WERI-Rb-1 (cell line): Measurements from ENCODE around the gene MAP4K4.
A peak's percentile ranks its signal among the peaks of the same experiment; 100 is the strongest.

ENCODE experiments used
- DNase-seq: peaks from one replicate; pipeline ENCODE4 v3.0.0-alpha.2; 2020
- H3K27ac ChIP-seq: fragments of 250-450 bp; sonication (Bioruptor Pico); 2 replicates; pipeline ENCODE4 v1.5.1; 2020; ENCODE audit warnings: mild to moderate bottlenecking, moderate library complexity
- H3K27me3 ChIP-seq: fragments of 250-450 bp; sonication (Bioruptor Pico); 2 replicates; pipeline ENCODE4 v1.5.1; 2021; ENCODE audit warnings: mild to moderate bottlenecking, low read depth, moderate library complexity; ENCODE audit not compliant: insufficient read depth, severe bottlenecking
- H3K36me3 ChIP-seq: fragments of 250-450 bp; sonication (Bioruptor Pico); 2 replicates; pipeline ENCODE4 v1.5.1; 2020; ENCODE audit warnings: mild to moderate bottlenecking, moderate library complexity
- H3K4me3 ChIP-seq: 2 replicates; pipeline ENCODE4 v1.5.1; 2011; ENCODE audit warnings: low read depth, mild to moderate bottlenecking, control low read depth, low read length
- H3K9me3 ChIP-seq: fragments of 250-450 bp; sonication (Bioruptor Pico); 2 replicates; pipeline ENCODE4 v1.5.1; 2021; ENCODE audit warnings: mild to moderate bottlenecking, moderate library complexity; ENCODE audit not compliant: severe bottlenecking
- CTCF ChIP-seq: IDR thresholded peaks from 2 replicates; pipeline ENCODE4 v1.5.1; 2011; ENCODE audit warnings: low read depth, mild to moderate bottlenecking, control low read depth, inconsistent platforms, low read length

The MAP4K4 gene

GRCh38 chr2:101776172-101777043, 78.9 kb downstream of the MAP4K4 start:
- no peak for DNase-seq
- Histone ChIP-seq H3K27me3 (no peaks in the 10 kb centered on the region), H3K27ac (no peak overlapping the region), H3K9me3 (no peaks in the 10 kb centered on the region), H3K4me3 (no peak overlapping the region), H3K36me3 (no peaks in the 10 kb centered on the region)
- 0 out of 2 replicates have a peak, but pooled peaks have one; percentile 13 for TF ChIP-seq CTCF

- no peaks in the 10 kb centered on the region for H3K27me3 ChIP-seq
- TF ChIP-seq CTCF: no peak
- no peak overlapping the region for H3K4me3 ChIP-seq
- H3K27ac ChIP-seq: no peak overlapping the region
- H3K9me3 ChIP-seq: no peaks in the 10 kb centered on the region
- H3K36me3 ChIP-seq: no peaks in the 10 kb centered on the region
- no peak for DNase-seq
Measured at GRCh38 chr2:101777337-101777736, 79.8 kb downstream of the MAP4K4 start.

GRCh38 chr2:101778102-101778501, 80.6 kb downstream of the MAP4K4 start:
- DNase-seq: no peak
- Histone ChIP-seq H3K4me3 (no peak overlapping the region), H3K27ac (no peak overlapping the region), H3K36me3 (no peaks in the 10 kb centered on the region), H3K9me3 (no peaks in the 10 kb centered on the region), H3K27me3 (no peaks in the 10 kb centered on the region)
- TF ChIP-seq CTCF: no peak

GRCh38 chr2:101779190-101779589, 81.7 kb downstream of the MAP4K4 start:
- no peak for TF ChIP-seq CTCF
- H3K36me3 ChIP-seq: no peaks in the 10 kb centered on the region

GRCh38 chr2:101779656-101780055, 82.1 kb downstream of the MAP4K4 start:
- TF ChIP-seq CTCF: no peak
- Histone ChIP-seq H3K36me3 (no peaks in the 10 kb centered on the region), H3K9me3 (no peaks in the 10 kb centered on the region), H3K27ac (no peak overlapping the region), H3K27me3 (no peaks in the 10 kb centered on the region), H3K4me3 (no peak overlapping the region)
- no peak for DNase-seq

More at GRCh38 chr2:101779190-101779589, 81.7 kb downstream of the MAP4K4 start:
- DNase-seq: no peak
- H3K27ac ChIP-seq: no peak overlapping the region
- no peaks in the 10 kb centered on the region for H3K9me3 ChIP-seq
- H3K4me3 ChIP-seq: no peak overlapping the region
- H3K27me3 ChIP-seq: no peaks in the 10 kb centered on the region

GRCh38 chr2:101781326-101781725, 83.8 kb downstream of the MAP4K4 start:
- Histone ChIP-seq H3K27ac (no peak overlapping the region), H3K27me3 (no peaks in the 10 kb centered on the region), H3K9me3 (no peaks in the 10 kb centered on the region), H3K4me3 (no peak overlapping the region), H3K36me3 (no peaks in the 10 kb centered on the region)
- TF ChIP-seq CTCF: no peak
- DNase-seq: no peak
